H1 (cell line): ENCODE data around the gene ADRA2B. TPM values are rescaled to one million over a fixed set of nuclear protein-coding genes. Genes with fewer than 3 reads are reported as not detected.

ENCODE experiments used
- CTCF ChIA-PET: fragments of 300-600 bp; sonication (Branson Sonifier 250); formaldehyde crosslinking; loops from one replicate; lab custom pipeline; 2021; ENCODE audit not compliant: partially characterized antibody; lab: Charles Lee
- POLR2A ChIA-PET: fragments of 300-600 bp; sonication (Branson Sonifier 250); formaldehyde crosslinking; loops from one replicate; lab custom pipeline; 2021; ENCODE audit warnings: inconsistent platforms; ENCODE audit not compliant: partially characterized antibody; lab: Charles Lee
- DNase-seq, 2 experiments: peaks; one replicate each; pipeline versions ENCODE4 v3.0.0 to v3.0.0-alpha.2; 2010 to 2022; ENCODE audit warnings: low spot score in 2 of 2, low read depth in 1 of 2, mixed read lengths in 1 of 2
- FAIRE-seq: peaks from 2 replicates; lab custom pipeline; 2011; peaks lifted over from hg19 to GRCh38; lab: Jason Lieb, UNC
- H2AFZ ChIP-seq: 2 replicates; pipeline ENCODE4 v1.8.1; 2012; ENCODE audit warnings: low read length, inconsistent platforms
- H2AK5ac ChIP-seq: 2 replicates; pipeline ENCODE4 v1.6.1; 2013; ENCODE audit warnings: low read depth, low read length
- H2BK120ac ChIP-seq: replicated peaks from 2 replicates; pipeline ENCODE3; 2013; ENCODE audit warnings: low read depth, low read length, inconsistent platforms
- H2BK12ac ChIP-seq: 2 replicates; pipeline ENCODE4 v1.6.1; 2013; ENCODE audit warnings: low read depth, low read length
- H2BK15ac ChIP-seq: 2 replicates; pipeline ENCODE4 v1.6.1; 2013; ENCODE audit warnings: low read length
- H2BK20ac ChIP-seq: 2 replicates; pipeline ENCODE4 v1.6.1; 2013; ENCODE audit warnings: low read length
- H2BK5ac ChIP-seq: 2 replicates; pipeline ENCODE4 v1.6.1; 2013; ENCODE audit warnings: low read depth, low read length
- H3K14ac ChIP-seq: 2 replicates; pipeline ENCODE4 v1.6.1; 2013; ENCODE audit warnings: inconsistent platforms; ENCODE audit not compliant: insufficient read length
- H3K18ac ChIP-seq: 2 replicates; pipeline ENCODE4 v1.6.1; 2013; ENCODE audit warnings: low read length; ENCODE audit errors: extremely low read depth
- H3K23ac ChIP-seq: 2 replicates; pipeline ENCODE4 v1.6.1; 2013; ENCODE audit warnings: inconsistent platforms; ENCODE audit not compliant: insufficient read length
- H3K23me2 ChIP-seq: 2 replicates; pipeline ENCODE4 v1.6.1; 2013; ENCODE audit warnings: low read depth, low read length
- H3K27ac ChIP-seq: 2 replicates; pipeline ENCODE4 v1.6.1; 2011; ENCODE audit warnings: low read depth, low read length, inconsistent platforms
- H3K27me3 ChIP-seq, 4 experiments: replicated peaks in 1 of 4; 1 replicate in 1 of 4; 2 replicates in 3 of 4; pipeline versions ENCODE4 v1.6.1 to v1.8.1; 2011 to 2013; ENCODE audit warnings: low read length in 3 of 4, mild to moderate bottlenecking in 3 of 4, inconsistent platforms in 2 of 4, mixed read lengths in 2 of 4, moderate library complexity in 1 of 4; ENCODE audit not compliant: control insufficient read depth in 3 of 4, insufficient read depth in 3 of 4; ENCODE audit errors: extremely low read depth in 1 of 4
- H3K36me3 ChIP-seq, 4 experiments: 2 replicates each; pipeline versions ENCODE4 v1.6.1 to v1.8.1; 2011 to 2013; ENCODE audit warnings: mild to moderate bottlenecking in 4 of 4, low read length in 3 of 4, moderate library complexity in 2 of 4, control low read depth in 1 of 4, inconsistent platforms in 1 of 4; ENCODE audit not compliant: insufficient read depth in 4 of 4, control insufficient read depth in 2 of 4
- H3K4ac ChIP-seq: replicated peaks from 2 replicates; pipeline ENCODE3; 2013; ENCODE audit warnings: low read length, low read depth, mixed read lengths, inconsistent platforms; ENCODE audit not compliant: insufficient read length
- H3K4me1 ChIP-seq, 4 experiments: replicated peaks in 1 of 4; 1 replicate in 1 of 4; 2 replicates in 3 of 4; pipeline versions ENCODE4 v1.6.1 to v1.8.1; 2011 to 2013; ENCODE audit warnings: low read length in 3 of 4, inconsistent platforms in 2 of 4, mixed read lengths in 1 of 4; ENCODE audit not compliant: insufficient read depth in 4 of 4, control insufficient read depth in 3 of 4
- H3K4me2 ChIP-seq, 2 experiments: 2 replicates each; pipeline versions ENCODE4 v1.6.1 to v1.8.1; 2011 to 2013; ENCODE audit warnings: low read depth in 2 of 2, low read length in 2 of 2, control low read depth in 1 of 2, inconsistent platforms in 1 of 2, mild to moderate bottlenecking in 1 of 2; ENCODE audit not compliant: insufficient read depth in 1 of 2
- H3K4me3 ChIP-seq, 4 experiments: fragments of 200-600, 300-600 bp in 1 of 4; sonication (generic), shearing (Covaris generic), sonication (Bioruptor Twin) in 1 of 4; 2 replicates each; pipeline versions ENCODE4 v1.5.1 to v1.8.1; 2011 to 2016; ENCODE audit warnings: low read length in 4 of 4, low read depth in 3 of 4, control low read depth in 2 of 4, inconsistent platforms in 2 of 4, mild to moderate bottlenecking in 2 of 4, mixed read lengths in 1 of 4, moderate library complexity in 1 of 4; ENCODE audit not compliant: insufficient read depth in 2 of 4; ENCODE audit errors: extremely low read depth in 1 of 4
- H3K56ac ChIP-seq: replicated peaks from 2 replicates; pipeline ENCODE3; 2013; ENCODE audit warnings: low read depth, mild to moderate bottlenecking, mixed read lengths, low read length, inconsistent platforms; ENCODE audit not compliant: insufficient read length
- H3K79me1 ChIP-seq: 2 replicates; pipeline ENCODE4 v1.6.1; 2013; ENCODE audit warnings: low read depth, low read length, control low read depth
- H3K79me2 ChIP-seq, 2 experiments: 2 replicates each; pipeline versions ENCODE4 v1.6.1 to v1.8.1; 2012 to 2013; ENCODE audit warnings: low read length in 2 of 2, mild to moderate bottlenecking in 2 of 2, inconsistent platforms in 1 of 2; ENCODE audit not compliant: insufficient read depth in 2 of 2, control insufficient read depth in 1 of 2
- H3K9ac ChIP-seq, 4 experiments: replicated peaks in 1 of 4; 1 replicate in 1 of 4; 2 replicates in 3 of 4; pipeline versions ENCODE4 v1.6.1 to v1.8.1; 2011 to 2013; ENCODE audit warnings: low read depth in 3 of 4, low read length in 3 of 4, control low read depth in 2 of 4, mild to moderate bottlenecking in 2 of 4, moderate library complexity in 2 of 4, inconsistent platforms in 1 of 4; ENCODE audit errors: extremely low read depth in 1 of 4
- H3K9me3 ChIP-seq, 2 experiments: 2 replicates each; pipeline versions ENCODE4 v1.6.1 to v1.8.1; 2012 to 2013; ENCODE audit warnings: mild to moderate bottlenecking in 2 of 2, moderate library complexity in 2 of 2, control low read depth in 1 of 2, inconsistent platforms in 1 of 2, low read depth in 1 of 2, low read length in 1 of 2, mixed read lengths in 1 of 2; ENCODE audit not compliant: insufficient read depth in 2 of 2
- H4K20me1 ChIP-seq, 2 experiments: replicated peaks in 1 of 2; 2 replicates each; pipeline versions ENCODE3 to v1.8.1; 2011 to 2013; ENCODE audit warnings: inconsistent platforms in 2 of 2, low read length in 2 of 2, mild to moderate bottlenecking in 1 of 2; ENCODE audit not compliant: insufficient read depth in 2 of 2, control insufficient read depth in 1 of 2
- H4K5ac ChIP-seq: 2 replicates; pipeline ENCODE4 v1.6.1; 2013; ENCODE audit warnings: low read length, low read depth, mixed read lengths, inconsistent platforms; ENCODE audit not compliant: insufficient read length
- H4K8ac ChIP-seq: 2 replicates; pipeline ENCODE4 v1.8.0; 2013; ENCODE audit warnings: mild to moderate bottlenecking, moderate library complexity, low read length, inconsistent platforms; ENCODE audit not compliant: insufficient read depth; ENCODE audit errors: extremely low read depth
- H4K91ac ChIP-seq: replicated peaks from 2 replicates; pipeline ENCODE3; 2013; ENCODE audit warnings: low read length, mixed read lengths, inconsistent platforms; ENCODE audit not compliant: insufficient read length
- EGR1 ChIP-seq: IDR thresholded peaks from 2 replicates; pipeline ENCODE4 v1.6.1; 2011; ENCODE audit warnings: low read depth, low read length, borderline replicate concordance
- TBP ChIP-seq: IDR thresholded peaks from 2 replicates; pipeline ENCODE4 v1.6.1; 2011; ENCODE audit warnings: low read depth, low read length, improper control_type of control experiment
- WGBS, 2 experiments: shearing (Covaris generic) in 1 of 2; methylation state at CpG; one replicate each; pipeline versions ENCODE4 v1.1.6 to v1.1.7; 2013 to 2015; ENCODE audit warnings: low lambda C conversion rate in 2 of 2, mixed read lengths in 2 of 2, inconsistent platforms in 1 of 2, low coverage in 1 of 2, missing lambda C conversion rate in 1 of 2; ENCODE audit not compliant: insufficient replicate concordance in 2 of 2, insufficient coverage in 1 of 2, insufficient read length in 1 of 2; ENCODE audit errors: extremely low coverage in 1 of 2, missing lambda C conversion rate in 1 of 2; 5-methylcytosine and 5-hydroxymethylcytosine counted together
- polyA plus RNA-seq, 7 experiments: library from polyadenylated mRNA; depleted of rRNA in 3 of 7; stranded (reverse) in 5 of 7; unstranded in 2 of 7; fragments of >200 nt in 5 of 7; fragments of 200-250 nt in 2 of 7; gene quantifications; 1 replicate in 5 of 7; 2 replicates in 1 of 7; 4 replicates in 1 of 7; pipeline versions ENCODE4 v1.2.1 to v1.2.3, GENCODE V29; 2011 to 2013; ENCODE audit warnings: missing spikeins in 2 of 7, mixed read lengths in 2 of 7
- total RNA-seq: library from RNA; stranded (reverse); fragmentation: NEBNext Ultra II Directional; extraction: Animal tissue kit (Norgen Biotek cat#: 25700); gene quantifications from 2 replicates; pipeline ENCODE4 v1.2.1, GENCODE V29; 2021

Gene ADRA2B
- total and polyA plus RNA-seq, 2 of the 8 experiments (the other 6 are each of a cell fraction or from before 2014, with no cell fraction given): 5.8 to 6.5 TPM

- Histone ChIP-seq H2AFZ (no peak overlapping the region), H3K79me2 (no peaks in the 10 kb centered on the region), H3K4me3 (no peak overlapping the region), H3K14ac (no peak overlapping the region), H3K23me2 (peaks cover 11% of the 10 kb centered on the region; the same call in 1 of the 2 replicates), H2BK20ac (no peak overlapping the region), H2BK120ac (no peak overlapping the region), H4K91ac (no peak overlapping the region), H3K23ac (no peak overlapping the region), H3K79me1 (no peaks in the 10 kb centered on the region), H3K9me3 (peaks cover 0 to 5% of the 10 kb centered on the region in 2 experiments; a peak in 1 of 4 replicates), H2BK12ac (no peak overlapping the region), H3K18ac (no peak overlapping the region), H2BK15ac (no peak overlapping the region), H4K5ac (no peak overlapping the region), H3K36me3 (no peaks in the 10 kb centered on the region), H4K8ac (no peak overlapping the region), H3K56ac (no peak overlapping the region), H3K4me1 (peaks cover 0 to 19% (median 13%) of the 10 kb centered on the region in 4 experiments; a peak in 6 of 7 replicates), H3K27me3 (peaks cover 0 to 26% (median 23%) of the 10 kb centered on the region in 4 experiments; a peak in 5 of 7 replicates), H3K27ac (no peak overlapping the region), H2BK5ac (no peak overlapping the region), H3K4me2 (no peak overlapping the region), H2AK5ac (no peak overlapping the region)
- DNase-seq: no peak
- CTCF ChIA-PET: interaction anchor here (0.7 to 4.0 kb wide), 5 partner anchors 12 to 127 kb away, joined by 3 to 25 read pairs (median 3); no protein-coding TSS in a partner anchor
- FAIRE-seq: no peak
- WGBS, 2 experiments: 75% methylated on average over 11 of the region's 11 CpGs; no CpG with 5 or more reads in 1 of the 2 experiments
- no peak for TF ChIP-seq TBP
- 0 out of 2 replicates have a peak, but pooled peaks have one; percentile 16 for TF ChIP-seq EGR1
- TF ChIP-seq, all 59 proteins: peak for 1
- POLR2A ChIA-PET: no interaction called here
- Histone ChIP-seq H4K20me1 (no peaks in the 10 kb centered on the region), H3K4ac (no peak overlapping the region), H3K9ac (no peak overlapping the region)
Measured at GRCh38 chr2:96120091-96120720, 3.8 kb upstream of the ADRA2B start.
